Ammon's horn (tissue), 1 donor: ENCODE results near the gene ZHX3.

Experiments
- DNase-seq: peaks from one replicate; pipeline ENCODE4 v3.0.0-alpha.2; 2016; ENCODE audit warnings: low spot score

ZHX3 gene

GRCh38 chr20:41152108-41152757 lies 165.3 kb downstream of the ZHX3 start:
- DNase-seq, result no peak

- no peak for DNase-seq
These were observed 166.2 kb downstream of the ZHX3 start for GRCh38 chr20:41151134-41151869.

- DNase-seq, result no peak
These were observed 166.9 kb downstream of the ZHX3 start for GRCh38 chr20:41150664-41151063.

- DNase-seq, result no peak
These were observed 168.6 kb downstream of the ZHX3 start for GRCh38 chr20:41148942-41149341.

GRCh38 chr20:41147767-41148191 lies 169.8 kb downstream of the ZHX3 start:
- DNase-seq, result peak; percentile 74

- peak; percentile 63 for DNase-seq
These were observed 171.5 kb downstream of the ZHX3 start for GRCh38 chr20:41145821-41146620.

- DNase-seq, result no peak
These were observed 172.2 kb downstream of the ZHX3 start for GRCh38 chr20:41145317-41145716.

GRCh38 chr20:41143354-41143753 lies 174.2 kb downstream of the ZHX3 start:
- no peak for DNase-seq

GRCh38 chr20:41142919-41143318 lies 174.6 kb downstream of the ZHX3 start:
- DNase-seq, result no peak

- DNase-seq, result no peak
These were observed 175.3 kb downstream of the ZHX3 start for GRCh38 chr20:41142245-41142644.

GRCh38 chr20:41141153-41141815 lies 176.2 kb downstream of the ZHX3 start:
- no peak for DNase-seq

GRCh38 chr20:41140226-41141133 lies 177.1 kb downstream of the ZHX3 start:
- no peak for DNase-seq

- DNase-seq, result peak; percentile 55
These were observed 178.1 kb downstream of the ZHX3 start for GRCh38 chr20:41139227-41140093.

- DNase-seq, result no peak
These were observed 178.9 kb downstream of the ZHX3 start for GRCh38 chr20:41138475-41139226.

- peak; percentile 44 for DNase-seq
These were observed 179.7 kb downstream of the ZHX3 start for GRCh38 chr20:41137614-41138474.

GRCh38 chr20:41136680-41137613 lies 180.6 kb downstream of the ZHX3 start, which contains the start of gene PLCG1:
PLCG1 (plus strand) TSS chr20:41137543; CDS start chr20:41137642, 99 bp downstream.
- DNase-seq, result peak; percentile 94
